ENCODE results near the gene GALNT15. TPM values are rescaled to one million over a fixed set of nuclear protein-coding genes. Genes with fewer than 3 reads are reported as not detected.

GALNT15 gene
- total RNA-seq, 1 donor from 2014 or later, result 0.95 TPM

DNA sequence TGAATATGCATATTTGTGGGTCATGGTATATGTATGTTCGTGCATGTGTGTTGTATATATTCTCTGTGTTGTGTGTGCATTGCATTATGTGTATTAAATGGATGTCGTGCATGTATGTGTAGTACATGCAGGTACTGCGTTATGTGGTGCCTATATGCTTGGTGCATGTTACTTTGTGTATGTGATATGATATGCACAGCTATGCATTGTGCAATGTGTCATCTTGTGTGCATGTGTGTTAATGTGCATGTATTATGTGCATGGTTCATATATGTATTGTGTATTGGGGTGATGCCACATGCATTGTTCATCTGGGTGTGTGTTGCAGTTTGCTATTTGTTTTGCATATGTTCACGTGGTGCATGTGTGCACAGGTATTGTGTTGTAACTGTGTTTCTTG is 2.9 kb downstream of the GALNT15 start:
- FAIRE-seq, result no peak
- peaks cover 49% of the 10 kb centered on the region for H3K4me1 Mint-ChIP-seq (ENCODE audit: low read depth, unreplicated experiment)

DNA sequence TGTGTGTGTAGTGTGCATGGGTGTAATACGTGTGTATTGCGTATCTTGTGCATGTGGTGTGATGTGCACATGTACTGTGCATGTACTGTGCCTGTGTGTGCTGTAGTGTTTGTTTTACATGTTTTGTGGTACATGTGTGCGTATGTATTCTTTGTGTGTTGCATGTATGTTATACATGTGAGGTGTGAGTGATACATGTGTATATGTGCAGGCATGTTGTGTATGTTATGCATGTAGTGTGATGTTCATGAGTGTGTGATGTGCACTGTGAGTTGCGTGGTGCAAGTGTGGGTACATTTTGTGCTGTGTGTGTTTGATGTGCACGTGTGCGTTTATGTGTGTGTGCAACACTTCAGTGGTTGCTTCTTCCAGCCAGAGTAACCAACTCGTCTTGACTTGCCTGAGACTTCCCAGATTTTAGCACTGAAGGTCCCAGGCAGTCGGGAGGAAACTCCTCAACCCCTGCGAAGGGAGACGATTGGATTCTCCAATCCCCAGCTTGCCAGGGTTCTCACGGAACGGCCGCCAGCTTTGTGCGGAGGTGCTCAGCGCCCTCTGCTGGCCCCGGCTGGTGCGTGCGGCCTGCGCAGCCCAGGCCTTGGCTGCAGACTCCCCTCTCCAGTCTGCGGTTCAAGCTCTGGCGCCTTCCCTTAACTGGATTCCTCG is 3.6 kb downstream of the GALNT15 start:
- H3K9me3 Mint-ChIP-seq (ENCODE audit: unreplicated experiment), result no peaks in the 10 kb centered on the region
- Histone ChIP-seq H3K4me3 (ENCODE audit: insufficient read depth, low read depth, low read length) (peak overlapping the region; percentile 8), H3K4me1 (ENCODE audit: insufficient read depth, low read length) (peaks cover 66% of the 10 kb centered on the region), H4K20me1 (ENCODE audit: insufficient read depth, low read length) (no peaks in the 10 kb centered on the region), H3K27me3 (ENCODE audit: insufficient read depth, low read length) (no peaks in the 10 kb centered on the region), H3K9ac (ENCODE audit: low read length) (peak overlapping the region; percentile 20), H3K9me3 (ENCODE audit: insufficient read depth, low read depth, low read length) (no peaks in the 10 kb centered on the region), H3K4me2 (ENCODE audit: low read length) (peak overlapping the region; percentile 70), H3K27ac (ENCODE audit: low read depth, low read length) (no peak overlapping the region), H3K36me3 (ENCODE audit: insufficient read depth, low read length) (no peaks in the 10 kb centered on the region), H2AFZ (ENCODE audit: low read depth, low read length) (peak overlapping the region; percentile 12), H3K79me2 (ENCODE audit: insufficient read depth, low read length) (peaks cover 4% of the 10 kb centered on the region)
- DNase-seq (ENCODE audit: low read depth) (peak; percentile 80), FAIRE-seq (no peak)
- peaks cover 49% of the 10 kb centered on the region for H3K4me1 Mint-ChIP-seq (ENCODE audit: low read depth, unreplicated experiment)
- H3K36me3 Mint-ChIP-seq (ENCODE audit: low read depth, unreplicated experiment), result no peaks in the 10 kb centered on the region
- TF ChIP-seq EZH2 (IDR thresholded peaks at IDR 0.05; ENCODE audit: insufficient read depth, low read length) (no peak), CTCF (IDR thresholded peaks at IDR 0.05; ENCODE audit: insufficient read depth, low read depth, low read length) (peak; percentile 89)
- H3K27ac Mint-ChIP-seq (ENCODE audit: unreplicated experiment), result no peak overlapping the region
- H3K27me3 Mint-ChIP-seq (ENCODE audit: low read depth, unreplicated experiment), result peaks cover 3% of the 10 kb centered on the region
- H3K4me3 Mint-ChIP-seq (ENCODE audit: unreplicated experiment), result peak overlapping the region; percentile 37

More for the DNA sequence above, 2.9 kb downstream of the GALNT15 start:
- H3K79me2 ChIP-seq (ENCODE audit: insufficient read depth, low read length), result peaks cover 4% of the 10 kb centered on the region
- no peak for TF ChIP-seq CTCF (IDR thresholded peaks at IDR 0.05; ENCODE audit: insufficient read depth, low read depth, low read length)
- no peak for TF ChIP-seq EZH2 (IDR thresholded peaks at IDR 0.05; ENCODE audit: insufficient read depth, low read length)
- no peaks in the 10 kb centered on the region for H4K20me1 ChIP-seq (ENCODE audit: insufficient read depth, low read length)
- H3K36me3 ChIP-seq (ENCODE audit: insufficient read depth, low read length), result no peaks in the 10 kb centered on the region
- Mint-ChIP-seq H3K9me3 (ENCODE audit: unreplicated experiment) (no peaks in the 10 kb centered on the region), H3K4me3 (ENCODE audit: unreplicated experiment) (peak overlapping the region; percentile 17), H3K36me3 (ENCODE audit: low read depth, unreplicated experiment) (no peaks in the 10 kb centered on the region), H3K27me3 (ENCODE audit: low read depth, unreplicated experiment) (peaks cover 4% of the 10 kb centered on the region), H3K27ac (ENCODE audit: unreplicated experiment) (no peak overlapping the region)
- peak overlapping the region; percentile 70 for H3K4me2 ChIP-seq (ENCODE audit: low read length)
- peaks cover 66% of the 10 kb centered on the region for H3K4me1 ChIP-seq (ENCODE audit: insufficient read depth, low read length)
- no peak for DNase-seq (ENCODE audit: low read depth)
- H3K27me3 ChIP-seq (ENCODE audit: insufficient read depth, low read length), result no peaks in the 10 kb centered on the region
- H3K9me3 ChIP-seq (ENCODE audit: insufficient read depth, low read depth, low read length), result no peaks in the 10 kb centered on the region
- peak overlapping the region; percentile 75 for H3K9ac ChIP-seq (ENCODE audit: low read length)
- no peak overlapping the region for H3K27ac ChIP-seq (ENCODE audit: low read depth, low read length)
- H2AFZ ChIP-seq (ENCODE audit: low read depth, low read length), result no peak overlapping the region
- peak overlapping the region; percentile 31 for H3K4me3 ChIP-seq (ENCODE audit: insufficient read depth, low read depth, low read length)

GRCh38 chr3:16178628-16178988 is 4.1 kb downstream of the GALNT15 start:
- Histone ChIP-seq H3K79me2 (ENCODE audit: insufficient read depth, low read length) (peaks cover 4% of the 10 kb centered on the region), H4K20me1 (ENCODE audit: insufficient read depth, low read length) (no peaks in the 10 kb centered on the region), H3K36me3 (ENCODE audit: insufficient read depth, low read length) (no peaks in the 10 kb centered on the region), H3K4me1 (ENCODE audit: insufficient read depth, low read length) (peaks cover 66% of the 10 kb centered on the region), H3K9me3 (ENCODE audit: insufficient read depth, low read depth, low read length) (no peaks in the 10 kb centered on the region), H2AFZ (ENCODE audit: low read depth, low read length) (no peak overlapping the region), H3K4me2 (ENCODE audit: low read length) (peak overlapping the region; percentile 70), H3K9ac (ENCODE audit: low read length) (no peak overlapping the region), H3K27ac (ENCODE audit: low read depth, low read length) (no peak overlapping the region), H3K27me3 (ENCODE audit: insufficient read depth, low read length) (no peaks in the 10 kb centered on the region), H3K4me3 (ENCODE audit: insufficient read depth, low read depth, low read length) (no peak overlapping the region)
- H3K4me3 Mint-ChIP-seq (ENCODE audit: unreplicated experiment), result no peak overlapping the region
- H3K36me3 Mint-ChIP-seq (ENCODE audit: low read depth, unreplicated experiment), result no peaks in the 10 kb centered on the region
- H3K27me3 Mint-ChIP-seq (ENCODE audit: low read depth, unreplicated experiment), result no peaks in the 10 kb centered on the region
- DNase-seq (ENCODE audit: low read depth), result no peak
- no peak for FAIRE-seq
- no peak for TF ChIP-seq EZH2 (IDR thresholded peaks at IDR 0.05; ENCODE audit: insufficient read depth, low read length)
- no peak for TF ChIP-seq CTCF (IDR thresholded peaks at IDR 0.05; ENCODE audit: insufficient read depth, low read depth, low read length)
- H3K27ac Mint-ChIP-seq (ENCODE audit: unreplicated experiment), result no peak overlapping the region
- H3K4me1 Mint-ChIP-seq (ENCODE audit: low read depth, unreplicated experiment), result peaks cover 54% of the 10 kb centered on the region
- H3K9me3 Mint-ChIP-seq (ENCODE audit: unreplicated experiment), result no peaks in the 10 kb centered on the region

Data from astrocyte (in vitro differentiated cells and primary cell).